ENCODE measurements around the gene CA10.

GRCh38 chr17:51734462-51734861 lies 424.1 kb downstream of the CA10 start:
- no peak for TF ChIP-seq CTCF (IDR thresholded peaks at IDR 0.05; ENCODE audit: insufficient read depth, low read length)
- TF ChIP-seq POLR2AphosphoS5 (IDR thresholded peaks at IDR 0.05; ENCODE audit: low read depth): no peak
- no peak for TF ChIP-seq REST (IDR thresholded peaks at IDR 0.05; ENCODE audit: insufficient replicate concordance, low read depth)
- no peak for TF ChIP-seq SPI1 (IDR thresholded peaks at IDR 0.05; ENCODE audit: borderline replicate concordance, low read depth)
- TF ChIP-seq GABPA (IDR thresholded peaks at IDR 0.05; ENCODE audit: low read depth): no peak

Measured in HL-60 (cell line).